IPS DF 4.7 (cell line): ENCODE measurements around the gene BNIP2.
"Not testable (repeated sequence)": the region's sequence is repeated elsewhere in the genome, so short reads cannot be mapped to it uniquely, and the experiment has no call there.

Source experiments
- DNase-seq: peaks from one replicate; pipeline ENCODE4 v3.0.0-alpha.2; 2013; ENCODE audit warnings: low spot score; ENCODE audit errors: extremely low read depth

Gene BNIP2

GRCh38 chr15:59688782-59689625, at the start of gene BNIP2:
Gene BNIP2, minus strand, starts transcription at chr15:59689320. Its CDS starts 6,863 bp downstream, at chr15:59682457.
- DNase-seq = peak; percentile 87

- DNase-seq = no peak
These were observed 49.6 kb upstream of the BNIP2 start for GRCh38 chr15:59738676-59739075.

DNA sequence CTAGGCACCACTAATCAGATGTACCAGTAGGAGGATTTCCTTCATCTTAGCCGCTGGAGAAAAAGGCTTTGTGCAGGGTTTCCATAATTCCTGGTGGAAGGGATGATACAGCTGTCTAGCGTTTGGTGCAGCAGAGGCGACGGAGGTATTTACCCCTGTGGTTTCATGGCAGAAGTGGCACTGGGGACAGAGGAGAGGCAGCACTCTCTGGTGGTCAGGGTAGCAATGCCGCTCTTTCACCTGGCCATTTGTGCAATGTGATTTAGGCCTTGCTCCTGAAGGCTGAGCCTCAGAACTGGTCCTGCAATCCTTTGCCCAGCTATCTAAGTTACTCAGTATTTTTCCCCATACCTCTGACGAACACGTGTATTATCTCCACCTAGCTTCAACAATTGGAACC, 47.1 kb upstream of the BNIP2 start:
- no peak for DNase-seq

DNA sequence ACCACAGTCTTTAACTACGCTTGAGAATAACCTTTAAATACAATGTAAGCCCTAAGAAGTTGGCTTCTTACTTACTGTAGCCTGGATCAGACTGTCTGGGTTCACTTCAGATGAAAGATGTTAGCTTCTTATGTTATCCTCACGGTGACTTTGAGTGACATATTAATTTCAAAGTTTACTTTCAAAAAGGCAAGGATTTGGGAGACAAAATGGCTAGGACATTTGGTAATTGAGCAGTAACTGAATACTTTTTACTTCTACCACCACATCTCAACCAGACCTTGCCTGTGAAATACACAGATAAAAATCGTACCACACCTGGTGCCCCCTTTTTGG, 36.0 kb upstream of the BNIP2 start:
- no peak for DNase-seq

GRCh38 chr15:59723687-59724346, 34.7 kb upstream of the BNIP2 start:
- no peak for DNase-seq

- DNase-seq = no peak
These were observed 33.4 kb upstream of the BNIP2 start for GRCh38 chr15:59722476-59722875.

GRCh38 chr15:59722037-59722436, 32.9 kb upstream of the BNIP2 start:
- no peak for DNase-seq

GRCh38 chr15:59721411-59721810, 32.3 kb upstream of the BNIP2 start:
- DNase-seq = no peak

- DNase-seq = no peak
These were observed 24.1 kb upstream of the BNIP2 start for GRCh38 chr15:59713177-59713576.

- no peak for DNase-seq
These were observed 22.5 kb upstream of the BNIP2 start for GRCh38 chr15:59711451-59712243.

DNA sequence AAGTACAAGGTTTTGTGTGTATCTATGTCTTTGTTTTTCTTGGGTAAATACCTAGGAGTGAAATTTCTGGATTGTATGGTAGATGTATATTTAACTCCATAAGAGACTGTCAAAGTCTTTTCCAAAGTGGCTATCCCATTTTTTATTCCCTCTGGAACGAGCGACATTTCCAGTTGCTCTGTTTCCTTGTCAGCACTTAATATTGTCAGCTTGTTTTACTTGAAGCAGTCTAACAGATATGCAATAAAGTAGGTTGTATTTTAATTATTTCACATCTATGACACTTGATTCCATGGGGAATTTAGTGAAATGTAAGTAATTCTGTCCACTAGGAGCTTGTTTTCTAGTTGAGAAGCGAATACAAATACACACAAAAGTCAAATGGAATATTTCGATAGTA, 18.5 kb upstream of the BNIP2 start:
- DNase-seq = no peak

DNA sequence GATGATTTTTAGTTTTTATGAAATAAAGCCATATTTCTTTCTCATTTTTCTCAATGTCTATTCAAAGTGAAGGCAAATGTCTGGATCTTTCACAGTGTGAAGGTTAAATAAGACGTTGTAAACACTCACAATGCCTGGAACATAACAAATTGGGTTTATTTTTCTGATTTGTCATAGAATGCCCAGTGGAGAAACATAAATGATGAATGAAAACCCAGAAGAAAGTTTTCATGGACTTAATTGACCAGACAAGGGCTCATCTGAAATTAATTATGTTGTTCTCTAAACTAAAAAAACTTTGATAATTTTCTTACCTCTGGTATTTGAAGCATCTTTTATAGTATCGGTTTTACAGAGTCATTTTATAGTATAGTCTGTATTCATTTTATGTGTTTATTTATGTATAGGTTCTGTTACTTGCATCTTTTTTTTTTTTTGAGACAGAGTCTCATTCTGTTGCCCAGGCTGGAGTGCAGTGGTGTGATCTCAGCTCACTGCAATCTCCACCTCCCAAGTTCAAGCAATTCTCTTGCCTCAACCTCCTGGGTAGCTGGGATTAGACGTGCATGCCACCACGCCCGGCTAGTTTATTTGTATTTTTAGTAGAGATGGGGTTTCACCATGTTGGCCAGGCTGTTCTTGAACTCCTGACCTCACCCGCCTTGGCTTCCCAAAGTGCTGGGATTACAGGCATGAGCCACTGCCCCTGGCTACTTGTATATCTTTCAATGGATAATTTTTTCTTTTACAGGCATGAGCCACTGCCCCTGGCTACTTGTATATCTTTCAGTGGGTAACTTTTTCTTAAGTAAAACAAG, 15.1 kb upstream of the BNIP2 start:
- DNase-seq = no peak

DNA sequence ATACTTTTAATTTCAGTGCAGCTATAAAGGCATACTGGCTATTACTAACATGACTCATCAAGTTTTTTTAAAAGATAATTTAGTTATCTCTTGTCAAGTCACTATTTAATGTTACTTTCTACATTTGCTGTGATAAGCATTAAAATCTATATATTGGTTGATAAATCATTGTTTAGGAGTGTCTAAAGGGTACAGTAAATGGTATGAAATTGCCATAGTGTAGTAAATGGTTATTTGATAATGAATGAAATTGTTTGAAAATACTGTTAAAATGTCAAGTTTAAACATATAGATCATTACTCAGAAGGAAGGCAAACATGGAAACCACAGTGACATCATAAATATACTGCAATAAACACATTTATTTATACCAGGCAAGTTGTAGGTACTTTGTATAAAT, 13.2 kb upstream of the BNIP2 start:
- DNase-seq = no peak

DNA sequence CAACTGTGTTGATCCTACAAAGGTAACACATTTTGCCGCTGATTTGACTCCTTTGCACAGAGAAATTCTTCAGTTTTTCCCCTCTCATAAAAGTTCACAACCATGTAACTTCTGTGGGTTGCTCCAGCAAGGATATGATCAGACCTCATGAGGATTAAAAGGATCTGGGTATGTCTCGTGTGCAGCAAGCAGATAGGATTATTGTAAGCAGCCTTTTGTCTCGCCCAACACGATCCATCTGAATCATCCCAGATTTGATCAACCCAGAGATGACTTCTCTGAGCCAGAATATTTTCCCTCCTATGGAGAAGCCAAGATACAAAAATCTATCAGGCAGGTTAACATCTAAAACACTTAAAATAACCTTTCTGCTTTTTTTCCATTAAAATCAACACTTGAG, 12.8 kb upstream of the BNIP2 start:
- no peak for DNase-seq

DNA sequence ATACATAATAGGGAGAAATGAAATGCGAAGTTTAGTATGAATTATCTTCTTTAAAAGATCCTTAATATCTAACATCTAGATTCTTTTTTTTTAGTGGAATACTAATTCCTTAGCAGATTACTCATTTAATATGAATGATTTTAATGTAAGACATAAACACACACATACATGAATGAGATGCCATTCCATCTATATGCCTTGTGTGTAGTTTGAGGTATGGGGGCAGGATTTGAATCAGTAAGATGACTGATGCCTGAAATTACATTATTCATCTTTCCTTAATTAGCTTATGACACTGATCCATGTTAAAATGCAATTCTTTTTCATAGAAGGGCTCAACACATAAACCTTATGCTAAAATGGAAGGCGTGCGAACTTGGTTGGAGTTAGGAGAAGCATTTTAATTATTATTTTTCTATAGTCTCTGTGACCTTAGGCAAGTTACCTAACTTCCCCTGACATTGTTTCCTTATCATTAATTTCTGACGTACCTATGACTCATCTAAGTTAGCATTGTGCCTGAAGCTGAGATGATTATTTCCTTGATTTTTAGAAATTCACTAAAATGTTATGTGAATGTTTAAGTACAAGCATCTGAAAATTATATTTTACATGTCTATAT, 10.8 kb upstream of the BNIP2 start:
- no peak for DNase-seq

DNA sequence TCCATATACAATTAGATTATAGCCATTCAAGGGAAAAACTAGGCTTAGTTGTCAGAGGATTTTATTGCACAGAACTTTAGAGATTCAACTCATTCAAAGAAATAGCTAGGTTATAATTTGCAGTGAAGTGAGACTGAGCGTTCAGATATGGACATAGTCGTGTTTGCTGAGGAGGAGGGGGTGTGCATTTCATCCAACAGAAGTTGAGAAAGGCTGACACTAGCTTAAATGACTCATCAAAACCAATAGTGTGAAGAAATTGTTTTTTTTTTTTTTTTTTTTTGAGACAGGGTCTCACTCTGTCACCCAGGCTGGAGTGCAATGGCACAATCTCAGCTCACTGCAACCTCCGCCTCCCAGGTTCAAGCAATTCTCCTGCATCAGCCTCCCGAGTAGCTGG, 8.9 kb upstream of the BNIP2 start:
- DNase-seq = not testable (repeated sequence)

DNA sequence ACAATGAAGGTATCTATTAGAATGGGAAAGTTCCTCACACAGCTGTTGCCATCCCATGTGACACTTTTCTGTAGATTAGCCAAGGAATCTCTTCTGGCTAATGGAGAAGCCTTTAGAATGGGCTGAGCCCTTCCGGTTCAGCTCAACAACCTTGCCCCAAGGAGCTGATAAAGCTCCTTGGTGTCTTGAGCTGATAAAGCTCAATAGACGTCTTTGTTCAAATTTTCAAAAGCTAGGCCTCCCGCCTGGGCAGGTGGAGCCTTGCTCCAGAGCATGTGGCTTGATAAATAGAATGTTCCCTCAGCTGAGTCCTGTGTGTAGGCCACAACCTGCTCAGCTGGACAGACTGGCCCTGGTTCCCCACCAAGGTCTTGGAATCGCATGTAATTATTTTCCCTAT, 7.2 kb upstream of the BNIP2 start:
- no peak for DNase-seq

DNA sequence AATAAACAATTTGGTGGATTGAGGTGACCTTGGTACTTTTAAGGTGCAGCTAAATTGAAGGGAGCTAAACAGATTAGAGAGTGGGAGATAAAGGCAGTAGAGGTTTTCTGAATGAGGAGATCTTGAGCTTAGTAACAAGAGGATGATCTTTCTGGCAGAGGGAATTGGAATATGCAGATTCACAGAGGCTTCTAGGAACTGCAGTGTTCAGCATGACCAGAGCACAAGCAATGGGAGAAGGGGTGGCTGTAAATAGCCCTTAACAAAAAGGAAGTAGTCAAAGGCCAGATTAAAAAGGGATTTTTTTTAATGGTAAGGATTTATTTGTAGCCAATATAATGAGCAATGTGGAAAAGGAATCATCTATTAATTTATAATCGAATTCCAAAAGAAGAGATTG, 5.7 kb upstream of the BNIP2 start:
- no peak for DNase-seq

GRCh38 chr15:59691194-59691805, 2.2 kb upstream of the BNIP2 start:
- no peak for DNase-seq

DNA sequence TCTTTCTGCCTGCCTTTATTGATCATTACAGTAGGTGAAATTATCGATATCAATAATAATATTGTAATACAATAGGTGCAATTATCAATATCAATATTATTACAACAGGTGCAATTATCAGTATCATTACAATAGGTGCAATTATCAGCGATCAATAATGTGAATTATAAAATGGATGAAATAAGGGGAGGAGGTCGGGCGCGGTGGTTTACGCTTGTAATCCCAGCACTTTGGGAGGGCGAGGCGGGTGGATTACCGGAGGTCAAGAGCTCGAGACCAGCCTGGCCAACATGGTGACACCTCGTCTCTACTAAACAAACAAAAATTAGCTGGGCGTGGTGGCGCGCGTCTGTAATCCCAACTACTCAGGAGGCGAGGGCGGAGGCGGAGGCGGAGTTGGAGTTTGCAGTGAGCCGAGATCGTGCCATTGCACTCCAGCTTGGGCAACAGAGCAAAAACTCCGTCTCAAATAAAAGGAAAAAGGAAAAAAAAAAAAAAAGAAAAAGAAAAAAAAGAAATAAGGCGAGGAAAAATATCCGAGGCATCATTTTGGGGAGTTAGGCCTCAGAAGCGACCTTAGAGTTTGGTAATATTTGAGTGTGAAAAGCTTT, 611 bp upstream of the BNIP2 start:
- DNase-seq = no peak
